ENCODE results near the gene PLCG2. TPM values are rescaled to one million over a fixed set of nuclear protein-coding genes. Genes with fewer than 3 reads are reported as not detected.

PLCG2 gene
- total RNA-seq, 1 donor from 2014 or later, result 1.7 TPM

GRCh38 chr16:81733295-81733694 is 45.8 kb upstream of the PLCG2 start:
- Mint-ChIP-seq H3K36me3 (ENCODE audit: low read depth) (no peaks in the 10 kb centered on the region), H3K27me3 (ENCODE audit: low read depth) (no peaks in the 10 kb centered on the region), H3K4me3 (no peak overlapping the region), H3K9me3 (no peaks in the 10 kb centered on the region), H3K4me1 (peaks cover 23% of the 10 kb centered on the region), H3K27ac (ENCODE audit: unreplicated experiment) (no peak overlapping the region)
- TF ChIP-seq CTCF (conservative IDR thresholded peaks at IDR 0.05), result no peak
- DNase-seq (ENCODE audit: low read depth, low spot score), result no peak

- no peaks in the 10 kb centered on the region for H3K36me3 Mint-ChIP-seq (ENCODE audit: low read depth)
- no peaks in the 10 kb centered on the region for H3K27me3 Mint-ChIP-seq (ENCODE audit: low read depth)
- no peak for TF ChIP-seq CTCF (conservative IDR thresholded peaks at IDR 0.05)
- no peaks in the 10 kb centered on the region for H3K9me3 Mint-ChIP-seq
- peaks cover 17% of the 10 kb centered on the region for H3K4me1 Mint-ChIP-seq
- no peak overlapping the region for H3K4me3 Mint-ChIP-seq
- DNase-seq (ENCODE audit: low read depth, low spot score), result no peak
- H3K27ac Mint-ChIP-seq (ENCODE audit: unreplicated experiment), result no peak overlapping the region
Observed at GRCh38 chr16:81734632-81735434, 44.3 kb upstream of the PLCG2 start.

GRCh38 chr16:81737885-81738536 is 41.1 kb upstream of the PLCG2 start:
- H3K27ac Mint-ChIP-seq (ENCODE audit: unreplicated experiment), result no peak overlapping the region
- H3K4me1 Mint-ChIP-seq, result peaks cover 7% of the 10 kb centered on the region
- no peaks in the 10 kb centered on the region for H3K9me3 Mint-ChIP-seq
- peak; percentile 78 for DNase-seq (ENCODE audit: low read depth, low spot score)
- TF ChIP-seq CTCF (conservative IDR thresholded peaks at IDR 0.05), result peak; percentile 92
- peaks cover 7% of the 10 kb centered on the region for H3K27me3 Mint-ChIP-seq (ENCODE audit: low read depth)
- no peak overlapping the region for H3K4me3 Mint-ChIP-seq
- no peaks in the 10 kb centered on the region for H3K36me3 Mint-ChIP-seq (ENCODE audit: low read depth)

- Mint-ChIP-seq H3K4me1 (peaks cover 7% of the 10 kb centered on the region), H3K27me3 (ENCODE audit: low read depth) (peaks cover 9% of the 10 kb centered on the region), H3K27ac (ENCODE audit: unreplicated experiment) (no peak overlapping the region), H3K4me3 (no peak overlapping the region), H3K9me3 (no peaks in the 10 kb centered on the region), H3K36me3 (ENCODE audit: low read depth) (no peaks in the 10 kb centered on the region)
- TF ChIP-seq CTCF (conservative IDR thresholded peaks at IDR 0.05), result no peak
- no peak for DNase-seq (ENCODE audit: low read depth, low spot score)
Observed at GRCh38 chr16:81738783-81739496, 40.2 kb upstream of the PLCG2 start.

GRCh38 chr16:81739503-81739902 is 39.6 kb upstream of the PLCG2 start:
- peaks cover 7% of the 10 kb centered on the region for H3K4me1 Mint-ChIP-seq
- TF ChIP-seq CTCF (conservative IDR thresholded peaks at IDR 0.05), result no peak
- H3K9me3 Mint-ChIP-seq, result no peaks in the 10 kb centered on the region
- no peak overlapping the region for H3K4me3 Mint-ChIP-seq
- H3K27me3 Mint-ChIP-seq (ENCODE audit: low read depth), result peaks cover 9% of the 10 kb centered on the region
- no peak for DNase-seq (ENCODE audit: low read depth, low spot score)
- no peaks in the 10 kb centered on the region for H3K36me3 Mint-ChIP-seq (ENCODE audit: low read depth)
- no peak overlapping the region for H3K27ac Mint-ChIP-seq (ENCODE audit: unreplicated experiment)

Measured in neural crest cell (in vitro differentiated cells).